Stimulated activated CD8-positive, alpha-beta memory T cell treated with anti-CD3 and anti-CD28 coated beads, Interleukin-15, amount 100 ng/mL, for 24 hours (primary cell): ENCODE results near the gene CLEC2D.
"Not testable (repeated sequence)": the region's sequence is repeated elsewhere in the genome, so short reads cannot be mapped to it uniquely, and the experiment has no call there.

ENCODE experiments used
- DNase-seq: peaks from one replicate; pipeline ENCODE4 v3.0.0-alpha.2; 2020; ENCODE audit warnings: low read depth

Gene CLEC2D, protein sequence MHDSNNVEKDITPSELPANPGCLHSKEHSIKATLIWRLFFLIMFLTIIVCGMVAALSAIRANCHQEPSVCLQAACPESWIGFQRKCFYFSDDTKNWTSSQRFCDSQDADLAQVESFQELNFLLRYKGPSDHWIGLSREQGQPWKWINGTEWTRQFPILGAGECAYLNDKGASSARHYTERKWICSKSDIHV

DNA sequence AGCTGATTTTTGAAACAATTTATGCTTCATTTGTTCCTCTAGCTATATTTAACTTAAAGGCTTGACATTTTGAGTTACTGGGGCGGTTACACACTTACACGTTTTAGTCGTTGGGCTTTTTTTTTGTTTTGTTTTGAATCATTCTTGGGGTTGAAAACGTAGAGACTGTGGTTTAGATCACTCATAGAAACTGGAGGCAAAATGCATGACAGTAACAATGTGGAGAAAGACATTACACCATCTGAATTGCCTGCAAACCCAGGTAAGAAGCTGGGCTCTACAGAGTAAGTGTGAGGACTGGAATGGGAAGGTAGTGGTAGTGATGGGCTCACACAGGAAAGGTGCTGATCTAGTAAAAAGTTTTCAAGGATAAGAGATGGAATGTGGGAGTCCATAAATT, at the start of gene CLEC2D:
TSS of gene CLEC2D (plus strand) at position 180 of the 400 bp plus-strand sequence. CDS start at position 202, 22 bp downstream.
- no peak for DNase-seq

DNA sequence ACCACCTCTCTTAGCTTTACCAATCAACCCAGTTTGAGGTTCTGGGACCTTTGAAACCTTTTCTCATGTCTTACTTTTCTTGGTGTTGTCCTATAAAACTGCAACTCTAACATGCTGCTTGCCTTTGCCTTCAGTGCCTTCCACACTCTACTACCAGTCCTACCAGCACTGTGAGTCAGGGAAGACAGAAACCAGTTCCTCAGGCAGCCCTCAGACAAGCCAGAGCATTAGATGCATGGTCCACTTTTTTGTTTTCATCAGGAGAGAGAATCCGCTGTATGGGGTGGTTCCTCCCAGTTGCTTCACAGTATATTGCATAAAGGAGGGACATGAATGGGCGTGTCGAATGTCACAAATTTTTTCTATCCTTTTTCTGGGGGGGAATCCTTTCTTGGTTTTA, 44.5 kb upstream of the CLEC2D start:
- DNase-seq, result no peak

DNA sequence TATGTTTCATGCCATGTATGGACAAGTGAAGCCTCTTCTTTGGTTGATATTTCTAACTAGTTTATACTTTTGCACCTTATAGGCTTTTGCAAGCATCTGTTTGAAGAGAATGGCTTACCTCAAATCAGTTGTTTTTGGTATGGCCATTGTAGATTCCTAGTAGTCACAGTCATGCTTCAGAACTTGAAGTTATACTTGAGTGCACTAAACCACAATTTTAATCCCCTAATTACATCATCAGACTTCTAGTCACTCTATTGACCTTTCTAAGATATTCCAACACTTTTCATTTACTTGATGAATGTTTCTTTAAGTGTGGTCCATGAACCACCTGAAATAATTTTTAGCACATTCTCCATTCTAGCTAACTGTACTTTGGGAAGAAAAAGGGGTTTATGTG, 43.2 kb upstream of the CLEC2D start:
- no peak for DNase-seq

DNA sequence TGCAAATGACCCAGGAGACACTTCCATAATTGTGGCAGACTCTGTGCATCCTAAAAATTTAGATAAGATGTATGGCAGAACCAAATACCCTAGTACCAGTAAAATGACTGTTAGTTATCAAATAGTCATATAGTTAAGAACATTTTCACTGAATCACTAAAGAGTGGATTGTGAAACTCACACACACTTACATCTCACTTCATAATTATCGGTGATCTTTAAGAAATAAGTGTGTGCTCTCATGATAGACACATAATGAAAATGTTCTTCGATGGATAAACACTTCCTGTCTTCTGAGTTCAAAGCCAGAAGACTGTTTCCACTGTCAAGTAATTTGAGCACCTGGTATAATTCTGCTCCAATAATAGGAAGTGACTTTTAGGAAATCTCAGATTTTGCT, 42.7 kb upstream of the CLEC2D start:
- no peak for DNase-seq

DNA sequence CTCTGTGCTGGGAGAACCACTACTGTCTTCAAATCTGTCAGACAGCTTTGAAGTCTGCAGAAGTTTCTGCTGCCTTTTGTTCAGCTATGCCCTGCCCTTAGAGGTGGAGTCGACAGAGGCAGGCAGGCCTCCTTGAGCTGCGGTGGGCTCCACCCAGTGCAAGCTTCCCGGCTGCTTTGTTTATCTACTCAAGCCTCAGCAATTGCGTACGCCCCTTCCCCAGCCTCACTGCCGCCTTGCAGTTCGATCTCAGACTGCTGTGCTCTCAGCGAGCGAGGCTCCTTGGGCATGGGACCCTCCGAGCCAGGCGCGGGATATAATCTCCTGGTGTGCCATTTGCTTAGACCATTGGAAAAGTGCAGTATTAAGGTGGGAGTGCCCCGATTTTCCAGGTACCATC, 36.7 kb upstream of the CLEC2D start:
- DNase-seq, result no peak

DNA sequence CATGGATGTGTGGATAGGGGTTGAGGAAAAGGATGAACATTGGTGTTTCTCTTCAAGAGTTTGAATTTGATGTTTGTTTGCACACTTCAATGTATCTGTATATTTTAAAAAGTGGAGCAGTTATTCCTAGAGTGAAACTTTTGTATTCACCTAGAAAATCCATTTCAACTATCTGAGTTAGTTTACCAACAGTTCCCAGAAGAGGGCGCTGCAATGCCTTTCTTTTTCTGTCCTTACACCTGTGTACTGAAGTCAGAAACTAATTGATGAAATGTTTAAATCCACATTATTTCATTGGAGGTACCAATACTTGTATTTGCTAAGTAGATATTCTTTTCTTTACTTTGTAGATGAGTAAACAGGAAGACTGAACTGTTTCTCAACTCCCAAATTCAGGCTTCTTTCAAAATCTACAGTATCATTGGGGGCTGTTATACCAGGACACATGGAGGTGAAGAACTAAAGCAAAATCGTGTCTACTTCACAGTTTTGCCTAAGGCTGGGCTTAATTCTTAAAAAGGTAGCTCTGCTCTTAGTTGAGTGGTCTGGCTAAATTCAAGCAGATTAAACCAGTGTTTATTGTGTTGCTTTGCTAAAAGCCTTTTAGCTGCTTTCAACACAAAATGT, 35.2 kb upstream of the CLEC2D start:
- no peak for DNase-seq

DNA sequence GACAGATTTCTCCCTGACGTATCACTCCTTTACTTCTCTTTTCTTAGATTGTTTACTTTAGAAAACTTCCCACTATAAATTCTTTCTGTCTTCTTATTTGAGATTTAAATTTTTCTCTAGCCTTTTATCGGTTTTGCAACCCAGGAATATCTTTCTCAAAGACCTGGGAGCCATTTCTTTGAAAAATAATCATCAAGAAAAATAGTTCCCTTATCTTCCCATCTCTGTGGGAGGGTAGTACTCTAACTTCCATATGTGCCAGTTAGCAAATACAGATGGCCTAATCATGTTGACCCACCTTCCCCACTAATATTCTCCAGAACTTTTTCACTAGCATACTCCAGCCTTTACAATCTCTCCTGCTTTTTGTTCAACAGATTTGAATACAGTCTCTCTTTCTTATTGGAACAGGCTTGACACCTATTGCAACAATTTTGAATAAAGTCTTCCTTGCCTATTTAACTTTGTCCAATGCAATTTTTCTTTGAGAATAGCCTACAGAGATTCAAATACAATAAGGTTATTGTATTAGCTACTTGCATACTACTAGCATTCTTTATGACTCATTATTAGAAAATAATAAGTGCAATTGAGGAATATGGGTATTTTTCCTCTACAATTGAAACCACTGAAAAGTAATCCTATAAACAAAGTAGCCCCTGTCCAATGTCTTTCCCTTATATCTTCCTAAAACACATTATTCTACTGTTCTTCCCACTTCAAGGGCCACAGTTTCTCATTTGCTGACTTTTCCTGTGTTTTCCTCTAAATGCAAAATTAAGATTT, 34.4 kb upstream of the CLEC2D start:
- no peak for DNase-seq

DNA sequence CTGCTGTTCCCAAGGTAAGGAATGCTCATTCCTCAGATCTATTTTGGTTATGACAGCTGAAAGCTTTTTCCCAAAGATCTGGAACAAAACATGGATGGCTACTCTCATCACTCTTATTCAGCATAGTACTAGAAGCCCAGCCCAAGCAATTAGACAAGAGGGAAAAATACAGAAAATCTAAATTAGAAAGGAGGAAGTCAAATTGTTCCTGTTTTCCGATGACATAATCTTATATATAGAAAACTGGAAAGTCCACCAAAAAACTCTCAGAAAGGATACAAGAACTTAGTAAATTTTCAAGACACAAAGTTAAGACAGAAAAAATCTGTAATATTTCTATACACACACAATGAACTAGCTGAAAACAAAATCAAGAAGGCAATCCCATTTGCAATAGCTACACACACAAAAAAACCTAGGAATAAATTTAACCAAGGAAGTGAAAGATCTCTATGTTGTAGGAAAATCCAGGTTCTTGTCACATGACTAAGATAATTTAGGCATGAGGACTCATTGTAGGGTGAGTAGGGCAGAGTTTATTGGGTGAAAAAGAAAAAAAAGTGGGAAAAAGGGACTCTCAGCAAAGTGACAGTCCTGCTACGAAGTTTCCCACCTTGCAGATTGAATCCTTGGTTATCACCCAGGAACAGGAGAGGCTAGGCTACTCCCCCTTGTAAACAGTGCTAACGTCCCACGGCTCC, 33.2 kb upstream of the CLEC2D start:
- DNase-seq, result no peak

DNA sequence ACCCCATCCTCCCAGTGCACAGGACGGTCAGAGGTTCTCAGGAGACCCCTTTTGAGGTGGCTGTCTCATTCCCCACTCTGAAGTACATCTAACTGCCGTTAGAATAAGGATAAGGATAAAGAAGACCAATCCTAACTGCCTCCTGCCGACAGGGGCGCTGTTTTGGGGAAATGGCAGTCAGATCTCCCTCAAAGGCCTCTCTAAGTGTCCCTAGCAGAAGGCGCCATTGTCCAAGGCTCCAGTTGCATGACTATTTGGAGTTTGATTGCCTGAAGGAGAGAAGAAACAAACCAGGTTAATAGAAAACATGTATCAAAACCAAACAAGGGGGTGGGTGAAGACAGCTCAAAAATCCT, 32.7 kb upstream of the CLEC2D start:
- DNase-seq, result no peak

DNA sequence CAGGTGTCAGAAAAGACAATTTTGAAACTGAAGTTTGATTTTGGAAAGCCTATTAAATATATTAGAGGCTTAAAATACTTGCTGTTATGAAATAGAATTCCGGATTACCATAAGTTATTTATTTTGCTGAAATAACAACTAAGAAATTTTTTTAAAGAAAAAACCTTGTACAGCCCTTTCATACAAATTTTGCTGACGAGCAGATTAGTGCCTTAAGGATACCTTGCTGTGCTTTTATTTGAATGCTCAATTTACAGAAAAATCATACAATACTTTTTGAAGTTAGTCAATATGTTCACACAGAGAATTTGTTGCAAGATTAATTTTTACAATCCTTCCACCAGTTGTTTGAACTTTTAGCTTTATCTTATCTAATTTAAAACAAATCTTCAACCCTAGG, 29.5 kb upstream of the CLEC2D start:
- no peak for DNase-seq

DNA sequence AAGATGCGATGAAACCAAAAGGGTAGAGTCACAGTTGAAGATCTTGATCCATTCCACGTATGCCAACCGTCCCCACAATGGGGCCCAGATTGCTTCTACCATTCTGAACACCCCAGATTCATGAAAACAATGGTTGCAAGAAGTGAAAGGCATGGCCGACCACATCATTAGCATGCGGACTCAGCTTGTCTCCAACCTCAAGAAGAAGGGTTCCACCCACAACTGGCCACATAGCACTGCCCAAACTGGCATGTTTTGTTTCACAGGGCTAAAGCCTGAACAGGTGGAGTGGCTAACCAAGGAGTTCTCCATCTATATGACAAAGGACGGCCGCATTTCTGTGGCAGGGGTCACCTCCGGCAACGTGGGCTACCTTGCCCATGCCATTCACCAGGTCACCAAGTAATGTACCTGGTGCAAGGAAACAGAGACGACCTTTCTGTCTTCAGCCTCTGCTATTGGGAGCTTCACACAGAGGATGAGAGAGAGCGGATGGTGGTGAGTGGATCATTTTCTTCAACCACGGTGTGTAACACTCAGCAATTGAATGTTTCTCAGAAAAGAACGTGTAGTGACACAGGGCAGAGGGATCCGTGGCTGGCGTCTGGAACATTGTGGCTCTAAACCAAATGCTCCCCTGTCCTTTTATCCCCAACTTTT, 26.8 kb upstream of the CLEC2D start:
- DNase-seq, result no peak

DNA sequence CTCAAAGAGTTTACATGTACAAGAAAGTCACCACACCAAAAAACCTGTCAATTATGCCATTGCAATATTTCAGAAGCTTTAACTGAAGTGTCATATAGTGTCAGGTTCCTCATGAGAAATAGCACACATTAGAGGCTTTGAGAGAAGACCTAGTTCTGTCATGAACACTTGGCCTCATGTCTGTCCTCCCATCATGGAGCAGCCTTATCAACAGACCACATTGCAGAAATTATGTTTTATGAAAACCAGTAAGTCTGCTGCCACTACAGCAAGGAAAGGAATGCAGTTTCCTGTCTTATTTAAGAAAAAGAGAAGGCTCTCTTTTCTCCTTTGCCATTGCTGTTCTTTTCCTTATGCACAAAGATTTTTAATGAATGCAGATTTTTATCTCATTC, 26.2 kb upstream of the CLEC2D start:
- DNase-seq, result no peak

DNA sequence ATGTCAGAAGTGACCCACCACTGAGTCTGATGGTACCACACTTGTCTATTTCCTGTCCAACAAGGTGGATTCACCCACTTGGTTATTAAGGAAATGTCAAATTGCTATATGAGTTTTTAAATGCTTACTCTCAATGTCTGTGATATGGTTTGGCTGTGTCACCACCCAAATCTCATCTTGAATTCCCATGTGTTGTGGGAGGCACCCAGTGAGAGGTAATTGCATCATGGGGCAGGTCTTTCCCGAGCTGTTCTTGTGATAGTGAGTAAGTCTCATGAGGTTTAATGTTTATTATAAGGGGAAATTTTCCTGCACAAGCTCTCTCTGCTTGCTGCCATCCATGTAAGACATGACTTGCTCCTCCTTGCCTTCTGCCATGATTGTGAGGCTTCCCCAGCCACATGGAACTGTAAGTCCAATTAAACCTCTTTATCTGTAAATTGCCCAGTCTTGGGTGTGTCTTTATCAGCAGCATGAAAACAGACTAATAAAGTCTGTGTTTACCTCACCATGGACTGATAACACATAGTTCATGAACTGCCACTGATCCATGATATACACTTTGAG, 24.4 kb upstream of the CLEC2D start:
- not testable (repeated sequence) for DNase-seq

DNA sequence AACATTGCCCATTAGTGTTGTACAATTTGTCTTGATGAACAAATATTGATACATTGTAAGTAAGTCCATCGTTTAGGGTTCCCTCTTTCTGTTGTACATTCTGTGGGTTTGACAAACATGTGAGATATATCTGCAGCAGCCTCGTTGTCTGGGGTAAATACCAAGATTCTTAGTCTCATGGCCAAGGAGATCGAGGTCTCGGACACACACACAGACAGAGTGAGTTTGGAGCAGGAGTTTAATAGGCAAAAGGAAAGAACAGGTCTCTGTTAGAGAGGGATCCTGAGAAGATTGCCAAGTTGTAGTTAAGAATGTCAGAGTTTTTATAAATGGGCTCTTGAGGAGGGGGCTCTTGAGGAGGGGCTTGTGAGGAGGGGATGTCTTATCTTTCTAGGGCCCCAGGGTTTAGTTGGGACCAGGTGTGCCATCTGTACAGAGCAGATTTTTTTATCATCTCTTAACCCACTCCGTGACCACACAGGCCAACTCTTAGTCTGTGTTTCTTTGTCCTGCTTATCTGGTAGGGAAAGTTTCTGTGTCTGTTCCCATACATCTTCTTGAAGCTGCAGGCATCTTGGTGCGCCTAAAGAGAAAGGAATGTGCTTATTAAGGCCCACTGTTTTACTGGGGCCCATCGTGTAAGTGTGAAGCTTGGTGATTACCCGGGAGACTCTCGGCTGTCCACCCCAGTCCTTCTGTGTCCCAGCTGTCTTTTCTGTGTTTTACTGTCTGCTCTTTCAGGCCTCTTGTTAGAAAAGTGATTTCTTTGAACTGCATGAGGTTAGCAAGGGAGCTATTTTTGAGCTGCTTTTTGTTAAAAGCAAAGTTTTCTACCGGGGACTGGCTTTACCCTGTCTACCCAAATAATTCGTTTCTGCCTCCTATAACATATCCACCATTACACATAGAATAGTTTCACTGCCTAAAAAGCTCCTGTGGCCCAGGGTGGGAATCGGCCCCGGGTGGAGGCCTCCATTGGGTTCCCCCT, 22.4 kb upstream of the CLEC2D start:
- DNase-seq, result no peak

DNA sequence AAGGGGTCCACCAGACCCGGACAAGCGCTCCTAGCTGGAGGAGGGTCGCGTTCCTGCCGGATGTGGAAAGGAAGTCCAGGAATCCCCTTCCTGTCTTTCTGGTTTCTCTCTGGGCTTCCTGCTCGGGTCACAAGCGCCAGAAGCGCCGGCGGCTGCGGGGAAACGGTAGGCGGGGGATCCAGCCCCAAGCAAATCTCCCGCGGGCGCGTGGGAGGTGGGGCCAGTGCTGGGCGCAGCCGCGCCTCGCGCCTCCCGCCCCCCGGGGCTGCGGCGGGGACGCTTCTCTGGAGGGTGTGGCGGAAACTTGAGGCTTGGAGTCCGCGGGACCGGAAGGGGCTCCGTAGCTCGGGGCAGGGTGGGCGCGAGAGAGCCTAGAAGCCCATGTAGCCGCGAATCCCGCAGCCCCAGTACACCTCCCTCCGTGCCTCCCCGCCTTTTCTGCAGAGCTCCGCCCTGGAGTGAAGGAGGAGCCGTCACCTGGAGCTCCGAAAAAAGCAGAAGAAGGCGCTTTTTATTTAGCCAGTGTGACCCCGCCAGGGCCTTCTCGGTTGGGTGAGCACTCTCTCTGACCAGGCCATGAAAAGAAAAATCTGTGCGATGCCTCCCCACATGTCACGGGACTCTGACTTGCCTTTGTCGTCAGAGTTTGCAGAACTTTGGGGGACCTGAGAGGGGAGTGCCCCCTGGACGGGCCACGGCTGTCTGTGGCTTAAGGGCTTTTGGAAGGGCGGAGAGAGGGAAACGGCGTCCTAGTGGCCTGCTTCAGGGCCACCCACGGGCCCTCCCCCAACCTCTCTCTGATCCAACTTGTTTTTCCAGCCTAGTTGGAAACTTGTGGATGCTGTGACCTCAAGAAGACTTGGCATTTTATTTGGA, 21.4 kb upstream of the CLEC2D start:
- peak; percentile 81 for DNase-seq

DNA sequence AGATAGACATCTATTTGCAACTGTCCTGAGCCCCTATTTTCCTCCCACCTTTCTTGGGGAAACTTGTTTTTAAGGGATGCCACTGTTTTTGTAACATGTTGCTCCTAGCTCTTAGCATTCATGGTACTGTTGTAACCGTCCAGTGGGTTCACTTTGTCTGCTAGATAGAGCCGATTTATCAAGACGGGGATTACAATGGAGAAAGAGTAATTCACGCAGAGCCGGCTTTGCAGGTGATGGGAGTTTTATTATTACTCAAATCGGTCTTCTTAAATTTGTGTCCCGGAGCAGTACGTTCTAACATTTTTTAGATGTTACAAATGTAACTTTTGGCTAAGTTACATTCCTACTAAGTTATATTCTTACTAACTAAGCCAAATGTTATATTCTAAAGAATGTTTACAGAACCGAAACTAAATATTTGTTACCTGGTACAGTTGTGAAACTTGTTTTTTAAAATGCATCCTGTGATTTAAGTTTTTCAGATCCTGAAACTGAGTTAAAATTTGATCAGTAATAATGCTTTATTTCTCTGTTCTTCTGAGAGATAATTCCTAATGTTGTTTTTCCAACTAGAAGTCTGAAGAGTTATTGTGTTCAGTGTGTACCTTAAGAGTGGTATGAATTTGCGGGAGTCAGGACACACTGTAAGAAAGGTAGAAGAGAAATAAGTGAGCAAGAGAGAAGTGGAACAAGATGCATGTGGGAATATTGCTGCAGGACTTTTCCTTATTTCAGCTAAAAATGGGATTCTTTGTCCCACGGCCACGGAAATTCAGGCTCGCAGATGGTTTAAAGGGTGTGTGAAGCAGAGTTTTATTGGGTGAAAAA, 20.6 kb upstream of the CLEC2D start:
- no peak for DNase-seq

DNA sequence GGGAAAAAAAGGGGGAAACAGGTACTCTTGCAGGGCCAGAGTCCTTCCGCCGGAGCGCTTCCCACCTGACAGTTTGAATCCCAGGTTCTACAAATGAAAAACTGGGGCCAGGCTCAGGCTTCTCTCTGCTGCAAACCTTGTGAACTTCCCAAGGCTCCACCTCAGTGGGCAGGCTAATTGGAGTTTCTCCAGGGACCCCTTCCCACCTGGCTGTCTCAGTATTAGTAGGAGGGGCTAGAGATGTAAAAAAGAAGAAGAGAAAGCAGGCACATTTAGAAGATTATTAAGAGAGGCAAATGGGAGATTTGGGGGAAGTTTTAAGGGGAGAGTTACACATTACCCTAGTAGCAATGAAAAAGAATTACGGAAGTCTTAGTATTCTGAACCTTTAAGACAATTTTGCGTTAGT, 20.0 kb upstream of the CLEC2D start:
- no peak for DNase-seq

DNA sequence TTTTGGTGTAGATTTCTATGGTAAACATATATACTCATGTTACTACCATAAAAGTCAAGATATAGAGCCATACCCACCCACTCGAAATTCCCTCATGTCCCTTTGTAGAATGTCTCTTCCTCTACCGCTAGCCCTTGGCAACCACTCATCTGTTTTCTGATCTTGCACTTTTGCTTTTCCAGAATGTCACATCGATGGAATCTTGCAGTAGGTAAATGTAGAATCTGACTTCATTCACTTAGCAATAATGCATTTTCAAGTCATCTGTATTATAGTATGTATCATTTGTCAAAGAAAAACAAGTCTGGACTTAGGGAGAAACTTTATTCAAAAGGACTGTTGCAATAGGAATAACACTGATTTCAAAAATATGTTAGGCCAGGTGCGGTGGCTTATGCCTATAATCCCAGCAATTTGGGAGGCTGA, 19.3 kb upstream of the CLEC2D start:
- no peak for DNase-seq

DNA sequence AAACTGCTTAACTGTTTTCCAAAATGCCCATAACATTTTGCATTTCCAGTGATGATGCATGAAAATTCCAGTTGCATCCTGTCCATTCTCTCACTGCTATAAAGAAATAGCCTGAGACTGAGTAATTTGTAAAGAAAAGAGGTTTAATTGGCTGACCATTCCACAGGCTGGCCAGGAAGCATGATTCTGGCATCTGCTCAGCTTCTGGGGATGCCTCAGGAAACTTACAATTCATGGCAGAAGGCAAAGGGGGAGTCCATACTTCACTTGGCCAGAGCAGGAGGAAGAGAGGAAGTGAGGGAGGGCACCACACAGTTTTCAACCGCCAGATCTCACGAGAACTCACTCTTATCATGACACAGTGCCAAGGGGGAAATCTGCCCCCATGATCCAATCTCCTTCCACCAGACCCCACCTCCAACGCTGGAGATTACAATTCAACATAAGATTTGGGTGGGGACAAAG, 18.2 kb upstream of the CLEC2D start:
- no peak for DNase-seq
